HG02870 (cell line): ENCODE measurements around the gene SLIT3.

Source experiments
- ATAC-seq: cut with Tn5 transposase; IDR thresholded peaks from one replicate; pipeline ENCODE4 v1.9.1; 2021; ENCODE audit warnings: mild to moderate bottlenecking, moderate library complexity; ENCODE audit not compliant: unreplicated experiment

Gene SLIT3

GRCh38 chr5:169300468-169301385 is at the start of gene SLIT3:
Gene SLIT3, minus strand, starts transcription at chr5:169301139. Its CDS starts 430 bp downstream, at chr5:169300709.
- no peak for ATAC-seq

- ATAC-seq = no peak
Measured at GRCh38 chr5:169350016-169350415, 49.1 kb upstream of the SLIT3 start.

GRCh38 chr5:169347786-169348185 is 46.8 kb upstream of the SLIT3 start:
- no peak for ATAC-seq

GRCh38 chr5:169344629-169345028 is 43.7 kb upstream of the SLIT3 start:
- ATAC-seq = no peak

GRCh38 chr5:169343766-169344165 is 42.8 kb upstream of the SLIT3 start:
- ATAC-seq = no peak

- no peak for ATAC-seq
Measured at GRCh38 chr5:169341556-169341955, 40.6 kb upstream of the SLIT3 start.

GRCh38 chr5:169339869-169340268 is 38.9 kb upstream of the SLIT3 start:
- peak; percentile 50 for ATAC-seq

- ATAC-seq = no peak
Measured at GRCh38 chr5:169336242-169336641, 35.3 kb upstream of the SLIT3 start.

GRCh38 chr5:169335806-169336205 is 34.9 kb upstream of the SLIT3 start:
- no peak for ATAC-seq

- no peak for ATAC-seq
Measured at GRCh38 chr5:169333518-169333917, 32.6 kb upstream of the SLIT3 start.

GRCh38 chr5:169331292-169331852 is 30.4 kb upstream of the SLIT3 start:
- ATAC-seq = no peak

GRCh38 chr5:169328401-169328800 is 27.5 kb upstream of the SLIT3 start:
- ATAC-seq = no peak

- ATAC-seq = no peak
Measured at GRCh38 chr5:169325273-169325672, 24.3 kb upstream of the SLIT3 start.

GRCh38 chr5:169318556-169318955 is 17.6 kb upstream of the SLIT3 start:
- no peak for ATAC-seq

GRCh38 chr5:169307646-169308045 is 6.7 kb upstream of the SLIT3 start:
- no peak for ATAC-seq

GRCh38 chr5:169305366-169305765 is 4.4 kb upstream of the SLIT3 start:
- ATAC-seq = no peak

GRCh38 chr5:169304175-169304574 is 3.2 kb upstream of the SLIT3 start:
- ATAC-seq = no peak

- no peak for ATAC-seq
Measured at GRCh38 chr5:169303119-169303515, 2.2 kb upstream of the SLIT3 start.

GRCh38 chr5:169302491-169303118 is 1.7 kb upstream of the SLIT3 start:
- ATAC-seq = no peak

GRCh38 chr5:169301986-169302385 is 1.0 kb upstream of the SLIT3 start:
- no peak for ATAC-seq

GRCh38 chr5:169301386-169301934 is 521 bp upstream of the SLIT3 start:
- no peak for ATAC-seq
